NCI-H1694 treated with DMSO at 0.1 percent for 48 hours (cell line): ENCODE measurements around the gene DOCK9.

Source experiments
- DNase-seq: peaks from one replicate; lab custom pipeline; 2025; lab: John Stamatoyannopoulos, UW

DOCK9 gene

GRCh38 chr13:98888222-98888889 is 89.5 kb downstream of the DOCK9 start:
- DNase-seq: no peak

GRCh38 chr13:98886587-98887230 is 91.2 kb downstream of the DOCK9 start:
- no peak for DNase-seq

GRCh38 chr13:98885600-98885999 is 92.3 kb downstream of the DOCK9 start:
- no peak for DNase-seq

- no peak for DNase-seq
Observed at GRCh38 chr13:98883998-98884397, 93.9 kb downstream of the DOCK9 start.

GRCh38 chr13:98881390-98881789 is 96.5 kb downstream of the DOCK9 start:
- DNase-seq: no peak

GRCh38 chr13:98880677-98881076 is 97.2 kb downstream of the DOCK9 start:
- no peak for DNase-seq

- no peak for DNase-seq
Observed at GRCh38 chr13:98879957-98880356, 97.9 kb downstream of the DOCK9 start.

GRCh38 chr13:98879127-98879520 is 98.7 kb downstream of the DOCK9 start:
- no peak for DNase-seq

GRCh38 chr13:98878486-98879126 is 99.3 kb downstream of the DOCK9 start:
- DNase-seq: peak; percentile 90

- DNase-seq: no peak
Observed at GRCh38 chr13:98877936-98878335, 99.9 kb downstream of the DOCK9 start.

- DNase-seq: no peak
Observed at GRCh38 chr13:98877466-98877865, 100.4 kb downstream of the DOCK9 start.

GRCh38 chr13:98875146-98875729 is 102.6 kb downstream of the DOCK9 start:
- no peak for DNase-seq

GRCh38 chr13:98874029-98874397 is 103.9 kb downstream of the DOCK9 start:
- no peak for DNase-seq

GRCh38 chr13:98873377-98874028 is 104.4 kb downstream of the DOCK9 start:
- DNase-seq: no peak

- no peak for DNase-seq
Observed at GRCh38 chr13:98871727-98872126, 106.1 kb downstream of the DOCK9 start.

GRCh38 chr13:98869408-98870090 is 108.3 kb downstream of the DOCK9 start:
- DNase-seq: no peak

- no peak for DNase-seq
Observed at GRCh38 chr13:98868932-98869331, 108.9 kb downstream of the DOCK9 start.

- no peak for DNase-seq
Observed at GRCh38 chr13:98866882-98867281, 111.0 kb downstream of the DOCK9 start.

- DNase-seq: no peak
Observed at GRCh38 chr13:98860491-98860890, 117.4 kb downstream of the DOCK9 start.

GRCh38 chr13:98858191-98858590 is 119.7 kb downstream of the DOCK9 start:
- no peak for DNase-seq

- no peak for DNase-seq
Observed at GRCh38 chr13:98856983-98857382, 120.9 kb downstream of the DOCK9 start.

GRCh38 chr13:98854448-98854847 is 123.4 kb downstream of the DOCK9 start:
- DNase-seq: no peak
